ENCODE results near the gene CDCA7L.

GRCh38 chr7:21972397-21972784 is 26.7 kb upstream of the CDCA7L start:
- no peak for TF ChIP-seq RFX5 (IDR thresholded peaks at IDR 0.05; ENCODE audit: low read depth, low read length)
- TF ChIP-seq CTCF (CRISPR knock-in tag; IDR thresholded peaks at IDR 0.05): no peak
- TF ChIP-seq MLX (CRISPR knock-in tag; IDR thresholded peaks at IDR 0.05): no peak
- TF ChIP-seq ZNF503 (CRISPR knock-in tag; IDR thresholded peaks at IDR 0.05): no peak
- no peak for TF ChIP-seq MAZ (IDR thresholded peaks at IDR 0.05; ENCODE audit: borderline replicate concordance, low read depth, low read length)
- no peak for TF ChIP-seq MAZ (CRISPR knock-in tag; IDR thresholded peaks at IDR 0.05; ENCODE audit: low read depth)
